LNCAP (cell line): ENCODE measurements around the gene PCNX1.

Source experiments
- TF ChIP-seq, protein P1 (sequence below): fragments of 450-650 bp; IDR thresholded peaks from 2 replicates; pipeline ENCODE4 v1.5.1; 2017; ENCODE audit warnings: mild to moderate bottlenecking

PCNX1 gene

DNA sequence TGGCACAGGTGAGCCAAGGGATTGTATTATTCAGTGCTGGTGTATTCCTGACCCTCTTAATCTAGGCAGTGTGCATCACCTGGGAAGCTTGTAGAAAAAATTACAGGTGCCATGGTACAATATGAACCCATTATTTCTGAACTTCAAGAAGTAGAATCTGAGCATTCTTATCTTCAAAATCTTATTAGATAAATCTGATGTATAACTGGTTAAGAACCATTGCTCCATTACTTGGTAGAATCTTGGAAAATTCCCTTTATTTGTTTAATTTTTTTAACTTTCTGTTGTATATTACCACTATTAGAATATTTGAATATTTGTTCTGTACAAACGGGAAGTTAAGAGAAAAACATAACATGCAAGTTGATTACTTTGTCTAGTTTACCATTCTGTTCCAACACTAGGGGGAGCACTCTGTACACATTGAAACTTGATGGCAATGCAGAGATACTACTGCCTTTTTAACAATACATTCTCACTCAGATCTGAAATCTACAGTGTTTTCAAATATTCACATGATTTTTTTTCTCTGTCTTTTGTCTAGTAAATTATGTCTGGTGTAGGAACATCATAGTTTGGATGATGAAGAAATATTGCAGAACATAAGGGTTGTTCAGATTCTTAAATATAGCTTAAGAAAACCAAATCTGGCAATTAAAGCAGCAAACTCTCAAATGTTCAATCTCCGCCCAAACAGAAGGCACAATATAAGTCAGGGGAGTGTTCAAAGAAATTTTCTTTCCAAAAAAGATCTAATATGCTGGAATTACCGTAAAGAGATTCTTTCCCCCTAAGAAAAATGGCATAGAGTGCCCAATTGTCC, 196.6 kb downstream of the PCNX1 start:
- TF ChIP-seq, protein P1, sequence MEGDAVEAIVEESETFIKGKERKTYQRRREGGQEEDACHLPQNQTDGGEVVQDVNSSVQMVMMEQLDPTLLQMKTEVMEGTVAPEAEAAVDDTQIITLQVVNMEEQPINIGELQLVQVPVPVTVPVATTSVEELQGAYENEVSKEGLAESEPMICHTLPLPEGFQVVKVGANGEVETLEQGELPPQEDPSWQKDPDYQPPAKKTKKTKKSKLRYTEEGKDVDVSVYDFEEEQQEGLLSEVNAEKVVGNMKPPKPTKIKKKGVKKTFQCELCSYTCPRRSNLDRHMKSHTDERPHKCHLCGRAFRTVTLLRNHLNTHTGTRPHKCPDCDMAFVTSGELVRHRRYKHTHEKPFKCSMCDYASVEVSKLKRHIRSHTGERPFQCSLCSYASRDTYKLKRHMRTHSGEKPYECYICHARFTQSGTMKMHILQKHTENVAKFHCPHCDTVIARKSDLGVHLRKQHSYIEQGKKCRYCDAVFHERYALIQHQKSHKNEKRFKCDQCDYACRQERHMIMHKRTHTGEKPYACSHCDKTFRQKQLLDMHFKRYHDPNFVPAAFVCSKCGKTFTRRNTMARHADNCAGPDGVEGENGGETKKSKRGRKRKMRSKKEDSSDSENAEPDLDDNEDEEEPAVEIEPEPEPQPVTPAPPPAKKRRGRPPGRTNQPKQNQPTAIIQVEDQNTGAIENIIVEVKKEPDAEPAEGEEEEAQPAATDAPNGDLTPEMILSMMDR = peak; percentile 91

DNA sequence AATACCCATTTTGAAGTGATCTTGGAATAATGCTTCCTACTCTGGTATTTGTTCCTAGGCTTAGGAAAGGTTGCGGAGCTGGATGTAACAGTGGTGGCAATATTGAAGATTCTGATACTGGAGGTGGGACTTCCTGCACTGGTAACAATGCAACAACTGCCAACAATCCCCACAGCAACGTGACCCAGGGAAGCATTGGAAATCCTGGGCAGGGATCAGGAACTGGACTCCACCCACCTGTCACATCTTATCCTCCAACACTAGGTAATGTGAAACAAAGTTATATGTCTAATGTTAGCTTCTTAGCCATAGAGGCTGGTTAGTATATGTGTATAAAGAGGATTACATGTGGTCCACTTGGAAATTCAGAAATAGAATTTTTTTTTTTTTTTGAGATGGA, 197.9 kb downstream of the PCNX1 start:
- TF ChIP-seq, protein P1 = no peak

DNA sequence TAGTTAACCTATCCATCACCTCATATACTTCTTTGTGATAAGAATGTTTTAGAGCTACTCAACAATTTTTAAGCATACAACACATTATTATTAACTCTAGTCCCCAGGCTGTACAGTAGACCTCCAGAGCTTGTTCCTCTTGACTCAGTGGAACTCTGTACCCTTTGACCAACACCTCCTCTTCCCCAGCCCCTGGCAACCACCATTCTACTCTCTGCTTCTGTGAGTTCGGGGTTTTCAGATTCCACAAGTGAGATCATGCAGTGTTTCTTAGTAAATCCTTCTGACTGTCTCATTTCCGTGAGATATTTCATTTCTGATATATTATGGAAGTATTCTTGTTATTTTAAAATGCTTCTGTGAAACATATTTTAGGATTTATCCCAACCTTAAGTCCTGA, 200.7 kb downstream of the PCNX1 start:
- TF ChIP-seq, protein P1 = no peak

DNA sequence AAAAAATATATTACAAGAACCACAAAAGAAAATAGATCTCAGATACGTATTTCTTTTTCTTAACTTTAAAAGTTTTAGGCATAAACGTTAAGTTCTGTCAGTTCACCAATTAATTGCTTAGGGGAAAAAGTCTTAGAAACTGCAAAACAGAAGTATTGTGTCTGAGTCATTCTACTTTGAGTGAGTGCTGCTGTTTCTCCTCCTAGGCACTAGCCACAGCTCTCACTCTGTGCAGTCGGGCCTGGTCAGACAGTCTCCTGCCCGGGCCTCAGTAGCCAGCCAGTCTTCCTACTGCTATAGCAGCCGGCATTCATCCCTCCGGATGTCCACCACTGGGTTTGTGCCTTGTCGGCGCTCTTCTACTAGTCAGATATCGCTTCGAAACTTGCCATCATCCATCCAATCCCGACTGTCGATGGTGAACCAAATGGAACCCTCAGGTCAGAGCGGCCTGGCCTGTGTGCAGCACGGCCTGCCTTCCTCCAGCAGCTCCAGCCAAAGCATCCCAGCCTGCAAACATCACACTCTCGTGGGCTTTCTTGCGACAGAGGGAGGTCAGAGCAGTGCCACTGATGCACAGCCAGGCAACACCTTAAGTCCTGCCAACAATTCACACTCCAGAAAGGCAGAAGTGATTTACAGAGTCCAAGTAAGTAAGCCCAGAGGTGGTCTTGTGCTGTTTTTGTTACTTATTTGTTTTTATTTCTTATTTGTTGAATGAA, 201.3 kb downstream of the PCNX1 start:
- TF ChIP-seq, protein P1 = no peak

DNA sequence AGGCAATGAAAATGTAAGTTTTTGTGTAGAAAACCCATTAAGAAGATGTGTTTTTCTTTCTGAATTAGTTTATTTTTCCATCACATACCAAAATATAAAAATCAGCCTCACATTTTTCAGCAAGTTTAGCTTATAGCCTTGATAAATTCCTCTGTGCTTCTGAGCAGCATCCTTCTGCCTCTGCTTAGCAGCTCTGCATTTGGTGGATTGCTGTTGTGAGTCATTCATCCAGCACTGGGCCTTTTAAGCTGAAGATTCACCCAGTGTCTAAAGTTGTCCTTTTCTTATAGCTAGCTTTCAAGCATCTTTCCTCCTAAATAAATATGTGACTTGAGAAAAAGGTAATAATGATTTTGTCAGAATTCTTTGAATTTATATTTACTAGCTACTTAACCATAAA, 206.1 kb downstream of the PCNX1 start:
- TF ChIP-seq, protein P1 = no peak

DNA sequence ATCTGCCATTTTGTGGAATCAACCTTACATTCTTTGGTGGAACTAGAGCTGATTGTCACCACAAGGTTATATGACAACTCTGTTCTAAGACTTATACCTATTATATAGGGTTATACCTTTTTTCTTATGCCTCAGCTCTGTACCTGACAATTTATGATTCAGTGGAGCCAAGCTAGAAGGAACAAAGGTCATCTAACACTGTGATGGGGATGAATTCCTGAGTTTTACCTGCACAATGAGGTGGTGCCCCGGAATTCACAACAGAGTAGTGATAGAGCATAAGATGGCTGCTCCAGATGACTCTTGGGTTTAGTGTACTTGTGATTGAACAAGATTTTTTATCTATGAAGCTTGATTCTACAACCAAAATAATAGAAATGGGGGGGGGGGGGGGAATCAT, 207.3 kb downstream of the PCNX1 start:
- TF ChIP-seq, protein P1 = no peak

DNA sequence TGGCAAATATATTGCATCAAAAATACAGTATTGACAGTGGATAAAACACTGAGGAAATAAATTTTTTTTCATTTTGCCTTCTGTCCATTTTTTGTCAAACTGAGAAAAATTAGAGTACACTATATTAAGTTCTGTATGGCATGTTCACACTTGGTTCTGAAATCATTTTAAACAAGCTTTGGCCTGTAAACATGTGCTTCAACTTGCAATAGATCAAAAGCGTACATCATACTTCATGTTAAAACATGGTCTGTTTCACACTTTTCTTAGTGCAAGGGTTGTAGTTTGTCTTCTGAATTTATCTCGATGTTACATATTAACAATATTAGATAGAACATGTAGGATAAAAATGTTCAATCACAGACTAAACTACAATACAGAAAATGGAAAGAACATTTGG, 208.0 kb downstream of the PCNX1 start:
- TF ChIP-seq, protein P1 = no peak
